ENCODE results near the gene OSBPL10. TPM values are rescaled to one million over a fixed set of nuclear protein-coding genes. Genes with fewer than 3 reads are reported as not detected.
"Not testable (repeated sequence)": the region's sequence is repeated elsewhere in the genome, so short reads cannot be mapped to it uniquely, and the experiment has no call there.

The OSBPL10 gene
- total RNA-seq, 1 donor from 2014 or later: 24.4 TPM

DNA sequence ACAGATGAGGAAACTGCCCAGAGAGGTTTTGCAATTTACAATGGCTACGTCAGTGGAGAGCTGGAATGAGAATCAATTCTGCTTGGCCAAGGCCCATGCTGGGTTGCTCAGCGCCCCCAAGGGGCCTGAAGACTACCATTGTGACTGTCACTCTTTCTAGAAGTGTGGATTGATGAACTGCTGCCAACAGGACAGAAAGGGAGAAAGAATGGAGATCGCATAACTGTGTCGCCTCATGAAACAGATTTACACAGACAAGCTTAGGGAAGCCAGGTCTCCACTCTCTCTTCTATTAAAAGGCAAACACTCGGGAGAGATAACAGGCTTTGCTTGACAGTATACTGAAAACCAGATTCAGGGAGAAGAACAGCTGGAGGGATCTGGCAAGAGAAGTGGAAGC, 288.3 kb downstream of the OSBPL10 start:
- TF ChIP-seq, protein P1, sequence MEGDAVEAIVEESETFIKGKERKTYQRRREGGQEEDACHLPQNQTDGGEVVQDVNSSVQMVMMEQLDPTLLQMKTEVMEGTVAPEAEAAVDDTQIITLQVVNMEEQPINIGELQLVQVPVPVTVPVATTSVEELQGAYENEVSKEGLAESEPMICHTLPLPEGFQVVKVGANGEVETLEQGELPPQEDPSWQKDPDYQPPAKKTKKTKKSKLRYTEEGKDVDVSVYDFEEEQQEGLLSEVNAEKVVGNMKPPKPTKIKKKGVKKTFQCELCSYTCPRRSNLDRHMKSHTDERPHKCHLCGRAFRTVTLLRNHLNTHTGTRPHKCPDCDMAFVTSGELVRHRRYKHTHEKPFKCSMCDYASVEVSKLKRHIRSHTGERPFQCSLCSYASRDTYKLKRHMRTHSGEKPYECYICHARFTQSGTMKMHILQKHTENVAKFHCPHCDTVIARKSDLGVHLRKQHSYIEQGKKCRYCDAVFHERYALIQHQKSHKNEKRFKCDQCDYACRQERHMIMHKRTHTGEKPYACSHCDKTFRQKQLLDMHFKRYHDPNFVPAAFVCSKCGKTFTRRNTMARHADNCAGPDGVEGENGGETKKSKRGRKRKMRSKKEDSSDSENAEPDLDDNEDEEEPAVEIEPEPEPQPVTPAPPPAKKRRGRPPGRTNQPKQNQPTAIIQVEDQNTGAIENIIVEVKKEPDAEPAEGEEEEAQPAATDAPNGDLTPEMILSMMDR (conservative IDR thresholded peaks at IDR 0.05): no peak

DNA sequence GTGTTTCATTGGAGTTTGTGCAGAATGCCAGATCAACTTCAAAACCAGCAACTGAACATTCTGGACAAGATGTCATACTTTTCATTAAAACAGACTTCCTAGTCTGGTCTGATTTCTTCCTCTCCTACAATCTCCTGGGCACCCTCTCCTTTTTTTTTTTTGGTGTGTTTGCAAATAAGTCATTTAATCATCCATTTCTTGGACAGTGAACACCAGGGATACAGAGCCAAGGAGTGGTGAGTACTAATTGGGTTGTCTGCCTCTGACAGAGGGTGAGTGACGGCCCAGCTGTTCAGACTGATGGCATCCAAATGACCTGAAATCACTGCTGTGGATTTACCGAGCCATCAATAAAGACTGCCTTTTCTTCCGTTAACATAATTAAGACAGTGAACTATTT, 290.3 kb downstream of the OSBPL10 start:
- Mint-ChIP-seq H3K27ac (no peak overlapping the region), H3K9me3 (peaks cover 4% of the 10 kb centered on the region), H3K27me3 (no peaks in the 10 kb centered on the region), H3K4me3 (no peak overlapping the region), H3K4me1 (ENCODE audit: unreplicated experiment) (peaks cover 5% of the 10 kb centered on the region), H3K36me3 (peaks cover 15% of the 10 kb centered on the region)
- DNase-seq (ENCODE audit: extremely low spot score, unreplicated experiment): no peak
- TF ChIP-seq, protein P1 (conservative IDR thresholded peaks at IDR 0.05): no peak

More for the DNA sequence above, 288.3 kb downstream of the OSBPL10 start:
- H3K4me1 Mint-ChIP-seq (ENCODE audit: unreplicated experiment): no peaks in the 10 kb centered on the region
- no peak overlapping the region for H3K27ac Mint-ChIP-seq
- H3K27me3 Mint-ChIP-seq: no peaks in the 10 kb centered on the region
- DNase-seq (ENCODE audit: extremely low spot score, unreplicated experiment): no peak
- H3K36me3 Mint-ChIP-seq: peaks cover 15% of the 10 kb centered on the region
- peaks cover 4% of the 10 kb centered on the region for H3K9me3 Mint-ChIP-seq
- H3K4me3 Mint-ChIP-seq: no peak overlapping the region

DNA sequence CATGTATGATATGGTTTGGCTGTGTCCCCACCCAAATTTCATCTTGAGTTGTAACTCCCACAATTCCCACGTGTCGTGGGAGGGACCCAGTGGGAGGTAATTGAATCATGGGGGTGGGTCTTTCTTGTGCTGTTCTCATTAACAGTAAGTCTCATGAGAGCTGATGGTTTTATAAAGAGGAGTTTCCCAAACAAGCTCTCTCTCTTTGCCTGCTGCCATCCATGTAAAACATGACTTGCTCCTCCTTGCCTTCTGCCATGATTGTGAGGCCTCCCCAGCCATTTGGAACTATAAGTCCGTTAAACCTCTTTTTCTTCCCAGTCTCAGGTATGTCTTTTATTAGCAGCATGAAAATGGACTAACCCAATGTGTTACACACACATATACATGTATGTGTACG, 291.5 kb downstream of the OSBPL10 start:
- not testable (repeated sequence) for H3K27me3 Mint-ChIP-seq; DNase-seq (ENCODE audit: extremely low spot score, unreplicated experiment); H3K9me3 Mint-ChIP-seq; H3K27ac Mint-ChIP-seq; H3K4me1 Mint-ChIP-seq (ENCODE audit: unreplicated experiment); H3K4me3 Mint-ChIP-seq
- H3K36me3 Mint-ChIP-seq: peaks cover 15% of the 10 kb centered on the region

DNA sequence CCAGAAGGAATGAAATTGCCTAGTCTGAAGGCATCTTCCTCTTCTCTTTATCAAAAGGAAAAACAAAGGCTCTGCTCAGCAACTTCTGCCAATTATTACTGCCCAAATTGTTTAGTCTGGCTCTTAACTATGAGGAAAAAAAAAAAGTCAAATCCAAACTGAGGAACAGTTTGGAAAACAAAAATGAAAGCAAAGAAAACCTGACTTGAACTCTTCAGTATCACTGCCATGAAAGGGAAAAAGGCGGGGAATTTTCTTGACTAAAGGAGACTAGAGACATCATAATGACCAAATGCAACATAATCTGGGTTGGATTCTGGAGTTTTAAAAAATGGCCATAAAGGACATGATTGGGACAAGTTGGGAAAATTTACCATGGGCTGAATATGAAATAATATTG, 292.1 kb downstream of the OSBPL10 start:
- TF ChIP-seq, protein P1 (conservative IDR thresholded peaks at IDR 0.05): no peak
- no peak for DNase-seq (ENCODE audit: extremely low spot score, unreplicated experiment)
- H3K27ac Mint-ChIP-seq: no peak overlapping the region
- H3K4me3 Mint-ChIP-seq: no peak overlapping the region
- no peaks in the 10 kb centered on the region for H3K27me3 Mint-ChIP-seq
- H3K9me3 Mint-ChIP-seq: peaks cover 4% of the 10 kb centered on the region
- peaks cover 15% of the 10 kb centered on the region for H3K36me3 Mint-ChIP-seq
- H3K4me1 Mint-ChIP-seq (ENCODE audit: unreplicated experiment): peaks cover 9% of the 10 kb centered on the region

DNA sequence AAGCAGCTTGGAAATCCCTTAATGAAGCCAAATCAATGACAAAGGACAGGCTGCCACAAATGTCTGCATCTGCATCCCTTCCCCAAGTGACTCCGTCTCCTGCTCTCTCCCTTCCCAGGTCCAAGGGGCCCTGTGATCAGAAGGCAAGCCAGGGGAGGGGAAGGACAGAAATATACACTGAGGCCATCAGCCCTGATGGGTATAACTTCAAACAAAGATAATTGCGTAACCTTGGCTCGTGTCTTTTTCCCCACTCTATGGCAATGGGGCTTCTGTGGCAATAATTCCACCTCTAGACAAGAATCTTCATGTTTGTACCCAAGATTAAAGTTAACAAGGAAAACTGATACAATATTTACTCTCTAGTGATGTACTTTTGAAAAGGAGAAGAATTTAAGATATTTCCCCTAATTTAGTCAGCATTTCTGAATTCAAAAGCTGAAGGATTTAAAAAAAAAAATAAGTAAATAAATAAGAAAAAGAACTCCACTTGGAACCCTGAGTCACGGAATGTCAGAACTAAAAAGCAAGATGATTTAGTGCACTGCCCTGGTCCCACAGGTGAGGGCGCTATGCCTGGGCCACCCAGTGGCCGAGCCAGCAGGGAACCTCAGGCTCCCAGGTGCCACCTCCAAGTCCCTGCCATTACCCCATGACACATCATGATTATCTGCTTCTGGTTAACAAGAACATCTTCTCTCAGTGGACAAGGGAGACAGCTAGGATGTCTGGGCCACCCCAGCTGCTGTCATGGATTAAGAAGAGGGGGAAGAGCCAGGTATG, 293.9 kb downstream of the OSBPL10 start:
- peaks cover 24% of the 10 kb centered on the region for H3K36me3 Mint-ChIP-seq
- no peaks in the 10 kb centered on the region for H3K27me3 Mint-ChIP-seq
- peaks cover 9% of the 10 kb centered on the region for H3K4me1 Mint-ChIP-seq (ENCODE audit: unreplicated experiment)
- no peak for DNase-seq (ENCODE audit: extremely low spot score, unreplicated experiment)
- no peak overlapping the region for H3K4me3 Mint-ChIP-seq
- H3K27ac Mint-ChIP-seq: no peak overlapping the region
- TF ChIP-seq, protein P1 (conservative IDR thresholded peaks at IDR 0.05): no peak
- peaks cover 4% of the 10 kb centered on the region for H3K9me3 Mint-ChIP-seq

DNA sequence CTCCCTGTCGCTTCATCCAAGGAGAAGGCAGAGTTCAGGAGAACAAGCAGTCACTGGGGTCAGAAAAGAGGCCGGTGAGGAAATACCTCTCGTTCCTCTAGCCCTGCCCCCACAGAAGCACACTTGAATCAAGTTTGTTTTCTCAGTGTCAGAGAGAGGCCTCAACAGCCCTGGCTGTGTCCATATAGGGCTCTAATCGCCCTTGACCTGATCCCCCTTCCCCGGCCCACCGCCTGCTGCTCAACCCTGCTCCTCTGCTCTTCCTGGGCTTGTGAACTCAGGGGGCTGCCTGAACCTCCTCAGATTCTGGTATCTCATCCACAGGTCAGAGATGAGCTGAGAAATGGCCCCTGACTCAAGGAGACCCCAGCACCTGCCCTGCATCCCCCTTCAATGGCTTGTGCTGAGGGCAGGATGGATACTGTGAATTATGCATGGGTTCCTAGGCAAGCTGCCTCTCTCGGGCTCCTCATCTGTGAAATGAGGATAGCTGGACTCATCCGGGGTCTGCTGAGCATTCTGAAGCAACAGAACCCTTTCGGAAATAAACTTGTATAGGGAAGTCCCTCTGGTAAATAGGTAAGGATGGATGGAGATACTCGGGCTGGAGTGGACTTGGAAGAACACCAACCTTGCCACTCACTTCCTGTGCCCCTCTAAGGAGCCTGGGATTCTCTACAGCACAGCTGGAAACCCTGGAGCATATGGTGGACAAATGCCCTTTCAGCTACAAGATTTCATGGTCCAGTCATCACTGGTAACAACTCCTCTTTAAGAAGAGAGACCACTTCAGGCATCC, 300.8 kb downstream of the OSBPL10 start:
- Mint-ChIP-seq H3K27me3 (no peaks in the 10 kb centered on the region), H3K4me3 (peak overlapping the region; percentile 53), H3K27ac (peak overlapping the region; percentile 10), H3K4me1 (ENCODE audit: unreplicated experiment) (peaks cover 34% of the 10 kb centered on the region), H3K9me3 (peaks cover 8% of the 10 kb centered on the region), H3K36me3 (peaks cover 17% of the 10 kb centered on the region)
- TF ChIP-seq, protein P1 (conservative IDR thresholded peaks at IDR 0.05): no peak
- no peak for DNase-seq (ENCODE audit: extremely low spot score, unreplicated experiment)

Measured in type B pancreatic cell (in vitro differentiated cells).